Left renal pelvis (tissue), 4 donors: ENCODE results near the gene GLT1D1. TPM values are rescaled to one million over a fixed set of nuclear protein-coding genes. Genes with fewer than 3 reads are reported as not detected.

Source experiments
- DNase-seq, 4 donors: peaks; one replicate each; pipeline ENCODE4 v3.0.0-alpha.2; 2013; ENCODE audit warnings: low read depth in 4 of 4, low spot score in 3 of 4
- polyA plus RNA-seq, 4 donors: library from polyadenylated mRNA; unstranded; fragments of 120-200 nt; gene quantifications; one replicate each; pipeline ENCODE4 v1.2.1, GENCODE V29; 2013; ENCODE audit not compliant: insufficient read length in 4 of 4

GLT1D1 gene
- polyA plus RNA-seq, 4 donors = 1.6 to 3.0 (median 2.0) TPM

DNA sequence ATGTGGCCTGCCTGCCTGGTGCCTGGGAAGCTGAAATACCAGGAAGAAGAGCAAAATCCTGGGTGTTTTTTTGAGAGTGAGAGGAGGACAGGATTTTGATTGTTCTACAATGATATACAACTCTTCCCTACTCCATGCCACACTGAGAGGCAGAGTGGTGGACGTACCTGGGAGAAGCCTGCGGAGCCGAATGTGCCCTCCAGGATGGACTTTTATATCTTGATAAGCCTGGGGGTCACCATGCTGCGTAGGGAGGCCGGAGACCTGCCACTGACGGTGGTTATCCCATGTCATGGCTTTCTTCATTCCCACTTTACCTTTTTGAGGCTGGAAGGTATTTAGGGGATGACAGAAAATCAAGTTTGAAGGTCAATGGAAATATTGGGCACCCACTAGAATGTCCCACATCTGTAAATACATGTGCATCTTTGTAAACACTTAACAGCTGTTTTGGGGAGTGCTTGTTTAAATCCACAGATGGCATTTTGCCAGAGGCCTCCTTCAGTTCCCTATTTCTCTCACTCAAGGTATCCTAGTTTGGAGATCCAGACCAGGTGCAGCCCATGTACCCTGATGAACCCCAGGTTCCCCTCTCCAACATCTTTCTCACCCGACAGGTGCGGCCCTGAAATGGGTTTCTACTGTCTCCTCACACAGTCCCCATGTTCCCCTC lies 1.1 kb upstream of the GLT1D1 start:
- no peak for DNase-seq

- no peak for DNase-seq
Observed at GRCh38 chr12:128853600-128854197, 421 bp downstream of the GLT1D1 start.

GRCh38 chr12:128856035-128856790 lies 2.9 kb downstream of the GLT1D1 start:
- no peak for DNase-seq

DNA sequence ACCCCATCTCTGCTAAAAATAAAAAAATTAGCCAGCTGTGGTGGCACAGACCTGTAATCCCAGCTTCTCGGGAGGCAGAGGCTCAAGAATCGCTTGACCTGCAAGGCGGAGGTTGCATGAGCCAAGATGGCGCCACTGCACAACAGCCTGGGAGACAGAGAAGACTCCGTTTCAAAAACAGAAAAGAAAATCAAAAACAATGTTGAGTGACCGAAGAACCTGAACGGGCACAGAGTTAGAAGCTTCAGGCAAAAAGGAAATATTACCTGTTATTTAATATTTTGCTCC lies 3.5 kb downstream of the GLT1D1 start:
- DNase-seq = no peak

GRCh38 chr12:128857133-128857763 lies 4.0 kb downstream of the GLT1D1 start:
- DNase-seq = no peak

DNA sequence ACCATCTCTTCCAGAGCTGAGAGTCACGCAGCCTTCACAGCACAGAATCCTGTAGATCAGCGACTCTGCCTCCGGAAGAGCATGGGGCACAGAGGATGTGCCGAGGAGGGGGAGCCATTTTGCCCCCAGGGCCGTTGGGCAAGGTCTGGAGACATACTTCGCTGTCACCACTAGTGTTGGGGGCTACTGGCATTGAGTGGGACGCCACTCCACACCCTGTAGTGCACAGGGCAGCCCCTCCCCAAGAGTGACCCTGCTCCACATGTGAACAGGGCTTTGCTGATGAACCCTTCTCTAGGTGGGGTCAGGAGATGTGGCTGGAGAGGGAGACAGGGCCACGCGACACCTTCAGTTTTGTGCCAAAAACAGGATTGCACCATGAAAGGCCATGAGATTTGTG lies 6.0 kb downstream of the GLT1D1 start:
- DNase-seq = no peak

- no peak for DNase-seq
Observed at GRCh38 chr12:128861226-128862016, 8.1 kb downstream of the GLT1D1 start.

DNA sequence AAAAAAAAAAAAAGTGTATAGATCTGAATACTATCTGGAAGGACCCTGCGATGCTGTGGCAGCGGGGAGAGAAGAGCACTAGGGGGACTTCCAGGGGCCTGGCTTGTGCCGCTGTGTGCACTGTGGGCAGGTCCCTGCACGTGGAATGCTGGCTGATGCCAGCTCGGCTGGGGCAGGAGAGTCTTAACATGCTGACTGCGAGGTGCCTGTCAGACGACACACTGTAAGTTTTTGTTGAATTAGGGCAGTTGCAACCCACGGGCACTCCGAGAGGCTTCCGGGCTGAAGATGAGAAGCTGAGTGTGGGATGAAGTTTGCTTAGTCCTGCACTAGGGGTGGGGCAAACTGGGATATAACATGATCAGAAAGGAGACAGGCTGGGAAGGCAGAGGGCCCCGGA lies 10.7 kb downstream of the GLT1D1 start:
- DNase-seq = no peak

GRCh38 chr12:128864516-128865186 lies 11.4 kb downstream of the GLT1D1 start:
- no peak for DNase-seq

- DNase-seq = no peak
Observed at GRCh38 chr12:128867466-128867865, 14.2 kb downstream of the GLT1D1 start.

DNA sequence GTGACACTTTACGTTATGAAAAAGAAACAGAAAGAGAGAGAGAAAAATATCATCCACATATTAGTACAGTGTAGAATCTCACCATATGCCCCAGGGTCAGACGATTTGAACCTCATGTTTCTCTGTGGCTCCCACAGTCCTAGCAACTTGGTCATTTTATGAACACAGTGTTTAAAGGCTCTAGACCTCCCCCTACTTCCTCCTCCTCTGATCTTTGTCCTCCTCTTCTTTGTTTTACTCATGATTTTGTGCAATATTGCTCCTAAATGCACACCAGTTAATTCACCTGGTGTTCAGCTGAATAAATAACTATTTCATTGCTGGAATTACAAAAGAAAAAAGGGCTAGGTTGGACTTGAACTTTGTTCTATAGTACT lies 18.2 kb downstream of the GLT1D1 start:
- no peak for DNase-seq

GRCh38 chr12:128872303-128872702 lies 19.0 kb downstream of the GLT1D1 start:
- no peak for DNase-seq

DNA sequence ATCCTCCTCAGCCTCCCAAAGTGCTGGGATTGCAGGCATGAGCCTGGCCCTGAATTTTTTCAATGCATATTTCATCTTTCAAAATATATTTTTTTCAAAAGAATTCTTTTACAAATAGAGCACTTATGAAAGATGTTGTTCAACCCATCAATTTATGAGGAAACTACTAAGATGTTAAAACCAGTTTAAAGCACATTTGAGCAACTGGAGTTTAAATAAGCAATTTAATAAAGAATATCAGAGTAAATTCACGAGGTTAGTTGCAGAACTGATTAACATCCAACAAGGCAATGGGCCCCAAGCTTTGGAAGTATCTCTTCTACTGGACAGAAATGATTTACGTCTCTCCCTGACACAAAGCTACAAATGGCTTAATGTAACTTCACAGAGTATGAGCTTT lies 23.3 kb downstream of the GLT1D1 start:
- DNase-seq = no peak

GRCh38 chr12:128879898-128880764 lies 26.9 kb downstream of the GLT1D1 start:
- no peak for DNase-seq

DNA sequence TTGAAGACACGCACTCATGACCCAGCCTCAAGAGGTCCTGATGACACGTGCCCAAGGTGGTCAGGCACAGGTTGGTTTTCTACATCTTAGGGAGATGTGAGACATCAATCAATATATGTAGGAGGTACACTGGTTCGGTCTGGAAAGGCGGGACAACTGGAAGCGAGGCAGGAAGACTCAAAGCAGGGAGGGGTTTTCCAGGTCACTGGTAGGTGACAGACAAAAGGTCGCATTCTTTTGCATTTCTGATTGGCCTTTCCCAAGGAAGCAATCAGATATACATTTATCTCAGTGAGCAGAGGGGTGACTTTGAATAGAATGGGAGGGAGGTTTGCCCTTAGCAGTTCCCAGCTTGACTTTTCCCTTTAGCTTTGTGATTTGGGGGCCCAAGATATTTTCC lies 38.6 kb downstream of the GLT1D1 start:
- DNase-seq = no peak

GRCh38 chr12:128903236-128903635 lies 50.0 kb downstream of the GLT1D1 start:
- DNase-seq = no peak

GRCh38 chr12:128905003-128905544 lies 51.8 kb downstream of the GLT1D1 start:
- no peak for DNase-seq

DNA sequence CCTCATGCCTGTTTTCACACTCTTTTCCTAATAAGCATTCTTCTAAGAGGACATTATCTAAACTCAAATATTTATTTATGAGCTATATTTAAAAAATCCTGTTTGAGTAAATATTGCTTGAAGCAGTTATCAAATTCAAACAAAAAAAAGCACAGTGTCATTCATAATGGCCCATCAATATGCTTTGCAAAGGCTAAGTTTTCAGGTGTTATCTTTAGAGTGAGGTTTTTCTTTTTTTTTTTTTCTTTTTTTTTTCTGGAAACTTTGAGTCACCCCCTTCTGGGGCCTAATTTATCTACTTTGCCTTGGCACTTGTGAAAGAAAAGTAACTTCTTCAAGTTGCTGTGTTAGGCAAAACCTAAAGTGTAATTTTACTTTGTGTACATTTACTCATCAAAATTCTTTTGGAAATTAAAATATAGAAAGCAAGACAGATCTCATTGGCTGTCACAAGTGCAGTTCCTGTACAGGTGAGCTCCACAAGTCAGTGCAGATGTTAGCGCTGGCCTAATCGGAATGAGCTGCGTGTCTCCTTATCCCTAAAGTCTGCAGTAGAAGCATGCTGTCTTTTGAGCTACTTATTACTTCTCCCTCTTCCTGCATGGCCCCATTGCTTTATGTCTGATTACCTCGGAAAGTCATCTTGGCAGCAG lies 53.3 kb downstream of the GLT1D1 start:
- DNase-seq = no peak

DNA sequence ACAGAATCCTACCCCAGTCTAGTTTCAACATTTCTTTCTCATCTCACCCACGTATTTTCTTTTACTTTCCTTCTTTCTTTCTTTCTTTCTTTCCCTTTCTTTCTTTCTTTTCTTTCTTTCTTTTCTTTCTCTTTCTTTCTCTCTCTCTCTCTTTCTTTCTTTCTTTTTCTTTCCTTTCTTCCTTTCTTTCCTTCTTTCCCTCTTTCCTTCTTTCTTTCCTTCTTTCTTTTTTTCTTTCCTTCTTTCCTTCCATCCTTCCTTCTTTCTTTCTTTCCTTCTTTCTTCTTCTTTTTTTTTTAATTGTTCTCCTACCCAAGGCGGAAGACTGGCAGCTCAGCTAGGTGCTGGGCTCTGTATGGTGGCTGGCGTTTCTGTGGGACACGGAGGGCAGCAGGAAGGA lies 55.0 kb downstream of the GLT1D1 start:
- DNase-seq = no peak
